Subcutaneous adipose tissue (tissue), 4 donors: ENCODE results near the gene ASPN. TPM values are rescaled to one million over a fixed set of nuclear protein-coding genes. Genes with fewer than 3 reads are reported as not detected.

ENCODE experiments used
- CTCF ChIP-seq: fragments of 450-650 bp; IDR thresholded peaks from one replicate; pipeline ENCODE4 v1.5.1; 2016; ENCODE audit warnings: low read depth, mild to moderate bottlenecking, control low read depth, antibody characterized with exemption, moderate library complexity
- total RNA-seq, 4 donors: library from RNA; depleted of rRNA; stranded (reverse); fragments of >200 nt; gene quantifications; one replicate each; pipeline ENCODE4 v1.1.0, GENCODE V29; 2016

ASPN gene
- total RNA-seq, 4 donors from 2014 or later, result 6.6 to 18.4 (median 9.8) TPM

- TF ChIP-seq CTCF, result no peak
These were observed 7.7 kb downstream of the ASPN start for GRCh38 chr9:92474587-92474986.

GRCh38 chr9:92468206-92468605 lies 14.1 kb downstream of the ASPN start:
- no peak for TF ChIP-seq CTCF

GRCh38 chr9:92467511-92467910 lies 14.8 kb downstream of the ASPN start:
- TF ChIP-seq CTCF, result no peak

- no peak for TF ChIP-seq CTCF
These were observed 15.3 kb downstream of the ASPN start for GRCh38 chr9:92467041-92467440.

- TF ChIP-seq CTCF, result no peak
These were observed 18.3 kb downstream of the ASPN start for GRCh38 chr9:92463984-92464383.

GRCh38 chr9:92463387-92463786 lies 18.9 kb downstream of the ASPN start:
- no peak for TF ChIP-seq CTCF

- no peak for TF ChIP-seq CTCF
These were observed 24.7 kb downstream of the ASPN start for GRCh38 chr9:92457576-92457975.
